HepG2 (cell line): ENCODE measurements around the gene DLAT. TPM values are rescaled to one million over a fixed set of nuclear protein-coding genes. Genes with fewer than 3 reads are reported as not detected.

Experiments
- AKAP8 ChIP-seq: sonication (generic); formaldehyde crosslinking; IDR thresholded peaks from 2 replicates; pipeline ENCODE4 v1.5.1; 2020; ENCODE audit warnings: mild to moderate bottlenecking, missing genetic modification reagents
- BRCA1 ChIP-seq: sonication (generic); formaldehyde crosslinking; IDR thresholded peaks from 2 replicates; pipeline ENCODE4 v1.4.0; 2020; ENCODE audit warnings: missing genetic modification reagents
- E2F5 ChIP-seq: sonication (generic); formaldehyde crosslinking; conservative IDR thresholded peaks from 2 replicates; pipeline ENCODE4 v1.4.0; 2020; ENCODE audit warnings: missing genetic modification reagents
- HBP1 ChIP-seq: IDR thresholded peaks from 2 replicates; pipeline ENCODE4 v1.6.1; 2016; ENCODE audit warnings: low read depth, control low read depth
- KLF11 ChIP-seq: IDR thresholded peaks from 2 replicates; pipeline ENCODE4 v1.6.1; 2016; ENCODE audit warnings: missing compliant biosample characterization
- MAZ ChIP-seq, 2 experiments: sonication (generic) in 1 of 2; formaldehyde crosslinking in 1 of 2; IDR thresholded peaks; 2 replicates each; pipeline versions ENCODE4 v1.5.0 to v1.6.1; 2012 to 2020; ENCODE audit warnings: low read depth in 2 of 2, mild to moderate bottlenecking in 2 of 2, borderline replicate concordance in 1 of 2, improper control_type of control experiment in 1 of 2, low read length in 1 of 2, missing genetic modification reagents in 1 of 2, moderate library complexity in 1 of 2
- NR2F6 ChIP-seq, 2 experiments: IDR thresholded peaks; 2 replicates each; pipeline ENCODE4 v1.6.1; 2016; ENCODE audit warnings: antibody characterized with exemption in 1 of 2, mild to moderate bottlenecking in 1 of 2
- POLR2A ChIP-seq, 2 experiments: IDR thresholded peaks; 2 replicates each; pipeline ENCODE4 v1.6.1; 2011; ENCODE audit warnings: low read depth in 2 of 2, low read length in 2 of 2, mild to moderate bottlenecking in 1 of 2, moderate library complexity in 1 of 2; ENCODE audit not compliant: insufficient read depth in 1 of 2
- ZBTB2 ChIP-seq: sonication (generic); formaldehyde crosslinking; IDR thresholded peaks from 2 replicates; pipeline ENCODE4 v1.8.0; 2022; ENCODE audit warnings: low read depth, missing genetic modification reagents
- ZC3H4 ChIP-seq: sonication (generic); formaldehyde crosslinking; IDR thresholded peaks from 2 replicates; pipeline ENCODE4 v1.4.0; 2020; ENCODE audit warnings: missing genetic modification reagents, borderline replicate concordance
- ZHX2 ChIP-seq, 2 experiments: sonication (generic) in 1 of 2; formaldehyde crosslinking in 1 of 2; IDR thresholded peaks; 2 replicates each; pipeline versions ENCODE4 v1.6.1 to v1.9.0; 2014 to 2022; ENCODE audit warnings: antibody characterized with exemption in 1 of 2, borderline replicate concordance in 1 of 2, inconsistent platforms in 1 of 2, low read depth in 1 of 2, missing genetic modification reagents in 1 of 2
- ZNF556 ChIP-seq: sonication (generic); formaldehyde crosslinking; IDR thresholded peaks from 2 replicates; pipeline ENCODE4 v1.4.0; 2020; ENCODE audit warnings: mild to moderate bottlenecking, missing genetic modification reagents, borderline replicate concordance
- ZNF576 ChIP-seq: sonication (generic); formaldehyde crosslinking; IDR thresholded peaks from 2 replicates; pipeline ENCODE4 v1.4.0; 2020; ENCODE audit warnings: mild to moderate bottlenecking, missing genetic modification reagents
- ZNF691 ChIP-seq: sonication (generic); formaldehyde crosslinking; IDR thresholded peaks from 2 replicates; pipeline ENCODE4 v1.4.0; 2020; ENCODE audit warnings: missing genetic modification reagents, low read depth, mild to moderate bottlenecking, borderline replicate concordance
- ZNF7 ChIP-seq: IDR thresholded peaks from 2 replicates; pipeline ENCODE4 v1.6.1; 2016; ENCODE audit warnings: missing biosample characterization, missing genetic modification reagents
- ZNF816 ChIP-seq: sonication (generic); formaldehyde crosslinking; IDR thresholded peaks from 2 replicates; pipeline ENCODE4 v1.8.0; 2022; ENCODE audit warnings: missing genetic modification reagents, mild to moderate bottlenecking, borderline replicate concordance
- polyA plus RNA-seq, 8 experiments: library from polyadenylated mRNA; depleted of rRNA in 3 of 8; stranded (reverse) in 7 of 8; unstranded in 1 of 8; fragments of >200 nt; fragmentation: Illumina TruSeq in 4 of 8; extraction: Trizol in 4 of 8; gene quantifications; 2 replicates each; pipeline versions ENCODE4 v1.2.1 to v1.2.3, GENCODE V29; 2011 to 2016; ENCODE audit warnings: low read depth in 4 of 8, missing spikeins in 1 of 8, mixed read lengths in 1 of 8; ENCODE audit not compliant: insufficient read depth in 1 of 8
- total RNA-seq, 5 experiments: library from RNA; depleted of rRNA; stranded (reverse); fragments of >200 nt; fragmentation: Illumina TruSeq; extraction: Trizol; gene quantifications; 2 replicates each; pipeline ENCODE4 v1.2.3, GENCODE V29; 2016; ENCODE audit warnings: low read depth in 1 of 5

DLAT gene
- total and polyA plus RNA-seq, 2 of the 13 experiments (the other 11 are each of a cell fraction or from before 2014, with no cell fraction given) = 26.4 to 62.2 TPM

- TF ChIP-seq ZNF691 (CRISPR knock-in tag) (no peak), KLF11 (CRISPR knock-in tag) (no peak; the same call in 1 of the 2 replicates), ZBTB2 (CRISPR knock-in tag) (0 out of 2 replicates have a peak, but pooled peaks have one; percentile 26), ZNF556 (no peak), ZHX2 (IDR thresholded peaks at IDR 0.05; ENCODE audit: low read depth) (peak; percentile 68; the same call in 1 of the 2 replicates), ZHX2 (CRISPR knock-in tag; IDR thresholded peaks at IDR 0.05; ENCODE audit: borderline replicate concordance) (no peak), ZC3H4 (no peak), HBP1 (CRISPR knock-in tag) (peak; percentile 92; the same call in 1 of the 2 replicates), E2F5 (CRISPR knock-in tag) (no peak), AKAP8 (CRISPR knock-in tag) (peak; percentile 94), BRCA1 (CRISPR knock-in tag) (peak; percentile 60; the same call in 1 of the 2 replicates), ZNF576 (CRISPR knock-in tag) (no peak), ZNF7 (CRISPR knock-in tag) (peak; percentile 10; the same call in 1 of the 2 replicates), ZNF816 (peak; percentile 47; the same call in 1 of the 2 replicates), NR2F6 (IDR thresholded peaks at IDR 0.05) (peak; percentile 72), NR2F6 (CRISPR knock-in tag; IDR thresholded peaks at IDR 0.05) (peak; percentile 86), MAZ (IDR thresholded peaks at IDR 0.05; ENCODE audit: borderline replicate concordance, low read depth, low read length) (no peak), MAZ (CRISPR knock-in tag; IDR thresholded peaks at IDR 0.05; ENCODE audit: low read depth) (0 out of 2 replicates have a peak, but pooled peaks have one; percentile 35), POLR2A (IDR thresholded peaks at IDR 0.05; ENCODE audit: insufficient read depth in 1 of 2, low read depth in 2 of 2, low read length in 2 of 2) (peak; percentile 87 to 92)
Measured at GRCh38 chr11:112086422-112087191, 61.4 kb downstream of the DLAT start, which contains the start of the genes SDHD and TIMM8B (continued).
